Lower leg skin (tissue), 3 donors: ENCODE measurements around the gene VASN.

ENCODE experiments used
- CTCF ChIP-seq, 3 donors: fragments of 450-650 bp; IDR thresholded peaks; one replicate each; pipeline ENCODE4 v1.5.1; 2016; ENCODE audit warnings: antibody characterized with exemption in 3 of 3, mild to moderate bottlenecking in 3 of 3, moderate library complexity in 2 of 3
- POLR2A ChIP-seq, 2 donors: fragments of 450-650 bp; IDR thresholded peaks; one replicate each; pipeline ENCODE4 v1.6.1; 2016 to 2017; ENCODE audit warnings: antibody characterized with exemption in 2 of 2, mild to moderate bottlenecking in 1 of 2, moderate library complexity in 1 of 2

- no peak for TF ChIP-seq CTCF (IDR thresholded peaks at IDR 0.05)
- no peak for TF ChIP-seq POLR2A (IDR thresholded peaks at IDR 0.05)
Observed at GRCh38 chr16:4386951-4387565, 15.4 kb downstream of the VASN start.
